ENCODE measurements around the gene IQCH.

The IQCH gene

GRCh38 chr15:67472957-67473356 lies 218.4 kb downstream of the IQCH start:
- Histone ChIP-seq H3K36me3 (ENCODE audit: control insufficient read depth, insufficient read depth, low read length) (no peaks in the 10 kb centered on the region), H3K9ac (ENCODE audit: low read length) (no peak overlapping the region), H3K4me3 (ENCODE audit: low read length) (no peak overlapping the region)

GRCh38 chr15:67474405-67475110 lies 220.0 kb downstream of the IQCH start:
- Histone ChIP-seq H3K4me3 (ENCODE audit: low read length) (no peak overlapping the region), H3K36me3 (ENCODE audit: control insufficient read depth, insufficient read depth, low read length) (no peaks in the 10 kb centered on the region), H3K9me3 (ENCODE audit: control insufficient read depth, low read length) (no peaks in the 10 kb centered on the region), H3K27me3 (ENCODE audit: control insufficient read depth, insufficient read depth, low read length) (no peaks in the 10 kb centered on the region), H3K9ac (ENCODE audit: low read length) (no peak overlapping the region), H3K4me1 (ENCODE audit: control insufficient read depth, insufficient read depth, low read length) (no peaks in the 10 kb centered on the region)

More at GRCh38 chr15:67472957-67473356, 218.4 kb downstream of the IQCH start:
- Histone ChIP-seq H3K4me1 (ENCODE audit: control insufficient read depth, insufficient read depth, low read length) (no peaks in the 10 kb centered on the region), H3K27me3 (ENCODE audit: control insufficient read depth, insufficient read depth, low read length) (no peaks in the 10 kb centered on the region), H3K9me3 (ENCODE audit: control insufficient read depth, low read length) (no peaks in the 10 kb centered on the region)

- Histone ChIP-seq H3K36me3 (ENCODE audit: control insufficient read depth, insufficient read depth, low read length) (no peaks in the 10 kb centered on the region), H3K4me1 (ENCODE audit: control insufficient read depth, insufficient read depth, low read length) (no peaks in the 10 kb centered on the region), H3K27me3 (ENCODE audit: control insufficient read depth, insufficient read depth, low read length) (no peaks in the 10 kb centered on the region), H3K9me3 (ENCODE audit: control insufficient read depth, low read length) (no peaks in the 10 kb centered on the region), H3K9ac (ENCODE audit: low read length) (no peak overlapping the region), H3K4me3 (ENCODE audit: low read length) (no peak overlapping the region)
Measured at GRCh38 chr15:67479781-67480505, 225.4 kb downstream of the IQCH start.

GRCh38 chr15:67480741-67481140 lies 226.2 kb downstream of the IQCH start:
- Histone ChIP-seq H3K4me3 (ENCODE audit: low read length) (no peak overlapping the region), H3K36me3 (ENCODE audit: control insufficient read depth, insufficient read depth, low read length) (no peaks in the 10 kb centered on the region), H3K27me3 (ENCODE audit: control insufficient read depth, insufficient read depth, low read length) (no peaks in the 10 kb centered on the region)

GRCh38 chr15:67481680-67482079 lies 227.1 kb downstream of the IQCH start:
- H3K36me3 ChIP-seq (ENCODE audit: control insufficient read depth, insufficient read depth, low read length) = no peaks in the 10 kb centered on the region
- no peak overlapping the region for H3K9ac ChIP-seq (ENCODE audit: low read length)
- no peaks in the 10 kb centered on the region for H3K4me1 ChIP-seq (ENCODE audit: control insufficient read depth, insufficient read depth, low read length)
- no peaks in the 10 kb centered on the region for H3K9me3 ChIP-seq (ENCODE audit: control insufficient read depth, low read length)
- H3K27me3 ChIP-seq (ENCODE audit: control insufficient read depth, insufficient read depth, low read length) = no peaks in the 10 kb centered on the region
- H3K4me3 ChIP-seq (ENCODE audit: low read length) = no peak overlapping the region

More at GRCh38 chr15:67480741-67481140, 226.2 kb downstream of the IQCH start:
- Histone ChIP-seq H3K9me3 (ENCODE audit: control insufficient read depth, low read length) (no peaks in the 10 kb centered on the region), H3K9ac (ENCODE audit: low read length) (no peak overlapping the region), H3K4me1 (ENCODE audit: control insufficient read depth, insufficient read depth, low read length) (no peaks in the 10 kb centered on the region)

- no peaks in the 10 kb centered on the region for H3K9me3 ChIP-seq (ENCODE audit: control insufficient read depth, low read length)
- no peak overlapping the region for H3K4me3 ChIP-seq (ENCODE audit: low read length)
- no peak overlapping the region for H3K9ac ChIP-seq (ENCODE audit: low read length)
- no peaks in the 10 kb centered on the region for H3K36me3 ChIP-seq (ENCODE audit: control insufficient read depth, insufficient read depth, low read length)
- H3K4me1 ChIP-seq (ENCODE audit: control insufficient read depth, insufficient read depth, low read length) = no peaks in the 10 kb centered on the region
- H3K27me3 ChIP-seq (ENCODE audit: control insufficient read depth, insufficient read depth, low read length) = no peaks in the 10 kb centered on the region
Measured at GRCh38 chr15:67495585-67495984, 241.0 kb downstream of the IQCH start.

- Histone ChIP-seq H3K4me1 (ENCODE audit: control insufficient read depth, insufficient read depth, low read length) (no peaks in the 10 kb centered on the region), H3K9me3 (ENCODE audit: control insufficient read depth, low read length) (no peaks in the 10 kb centered on the region), H3K36me3 (ENCODE audit: control insufficient read depth, insufficient read depth, low read length) (no peaks in the 10 kb centered on the region), H3K4me3 (ENCODE audit: low read length) (no peak overlapping the region), H3K27me3 (ENCODE audit: control insufficient read depth, insufficient read depth, low read length) (no peaks in the 10 kb centered on the region), H3K9ac (ENCODE audit: low read length) (no peak overlapping the region)
Measured at GRCh38 chr15:67501177-67501835, 246.7 kb downstream of the IQCH start.

GRCh38 chr15:67501836-67502461 lies 247.4 kb downstream of the IQCH start:
- no peak overlapping the region for H3K4me3 ChIP-seq (ENCODE audit: low read length)
- no peaks in the 10 kb centered on the region for H3K9me3 ChIP-seq (ENCODE audit: control insufficient read depth, low read length)
- H3K9ac ChIP-seq (ENCODE audit: low read length) = no peak overlapping the region
- no peaks in the 10 kb centered on the region for H3K4me1 ChIP-seq (ENCODE audit: control insufficient read depth, insufficient read depth, low read length)
- no peaks in the 10 kb centered on the region for H3K27me3 ChIP-seq (ENCODE audit: control insufficient read depth, insufficient read depth, low read length)
- H3K36me3 ChIP-seq (ENCODE audit: control insufficient read depth, insufficient read depth, low read length) = no peaks in the 10 kb centered on the region

GRCh38 chr15:67504056-67504455 lies 249.5 kb downstream of the IQCH start:
- Histone ChIP-seq H3K9ac (ENCODE audit: low read length) (no peak overlapping the region), H3K27me3 (ENCODE audit: control insufficient read depth, insufficient read depth, low read length) (no peaks in the 10 kb centered on the region), H3K36me3 (ENCODE audit: control insufficient read depth, insufficient read depth, low read length) (no peaks in the 10 kb centered on the region), H3K4me3 (ENCODE audit: low read length) (no peak overlapping the region), H3K4me1 (ENCODE audit: control insufficient read depth, insufficient read depth, low read length) (no peaks in the 10 kb centered on the region), H3K9me3 (ENCODE audit: control insufficient read depth, low read length) (no peaks in the 10 kb centered on the region)

- Histone ChIP-seq H3K27me3 (ENCODE audit: control insufficient read depth, insufficient read depth, low read length) (no peaks in the 10 kb centered on the region), H3K4me3 (ENCODE audit: low read length) (no peak overlapping the region), H3K36me3 (ENCODE audit: control insufficient read depth, insufficient read depth, low read length) (no peaks in the 10 kb centered on the region), H3K9ac (ENCODE audit: low read length) (no peak overlapping the region), H3K9me3 (ENCODE audit: control insufficient read depth, low read length) (no peaks in the 10 kb centered on the region), H3K4me1 (ENCODE audit: control insufficient read depth, insufficient read depth, low read length) (no peaks in the 10 kb centered on the region)
Measured at GRCh38 chr15:67504796-67505195, 250.2 kb downstream of the IQCH start.

- no peaks in the 10 kb centered on the region for H3K27me3 ChIP-seq (ENCODE audit: control insufficient read depth, insufficient read depth, low read length)
- H3K4me3 ChIP-seq (ENCODE audit: low read length) = no peak overlapping the region
- H3K4me1 ChIP-seq (ENCODE audit: control insufficient read depth, insufficient read depth, low read length) = no peaks in the 10 kb centered on the region
- no peaks in the 10 kb centered on the region for H3K36me3 ChIP-seq (ENCODE audit: control insufficient read depth, insufficient read depth, low read length)
- H3K9ac ChIP-seq (ENCODE audit: low read length) = no peak overlapping the region
- H3K9me3 ChIP-seq (ENCODE audit: control insufficient read depth, low read length) = no peaks in the 10 kb centered on the region
Measured at GRCh38 chr15:67505675-67506572, 251.3 kb downstream of the IQCH start.

Measured in mucosa of stomach (tissue), 1 donor.